H1 (cell line): ENCODE results near the gene HTRA2.
"Not testable (repeated sequence)": the region's sequence is repeated elsewhere in the genome, so short reads cannot be mapped to it uniquely, and the experiment has no call there.

Experiments
- BRCA1 ChIP-seq: IDR thresholded peaks from 2 replicates; pipeline ENCODE4 v1.6.1; 2012; ENCODE audit warnings: low read depth, low read length, improper control_type of control experiment
- CBX5 ChIP-seq: fragments of 300-800, 300-1000 bp; sonication (generic); IDR thresholded peaks from 2 replicates; pipeline ENCODE4 v1.7.1; 2016; ENCODE audit warnings: antibody characterized with exemption, low read length, low read depth
- EP300 ChIP-seq, 2 experiments: IDR thresholded peaks; 1 replicate in 1 of 2; 2 replicates in 1 of 2; pipeline ENCODE4 v1.6.1; 2011 to 2012; ENCODE audit warnings: low read depth in 2 of 2, low read length in 2 of 2, mild to moderate bottlenecking in 2 of 2, borderline replicate concordance in 1 of 2, inconsistent platforms in 1 of 2, moderate library complexity in 1 of 2
- JUN ChIP-seq: IDR thresholded peaks from 2 replicates; pipeline ENCODE4 v1.6.1; 2011; ENCODE audit warnings: low read depth, mild to moderate bottlenecking, improper control_type of control experiment, low read length
- JUND ChIP-seq: IDR thresholded peaks from 2 replicates; pipeline ENCODE4 v1.6.1; 2011; ENCODE audit warnings: mild to moderate bottlenecking, improper control_type of control experiment, low read length
- POLR2A ChIP-seq, 2 experiments: IDR thresholded peaks; 1 replicate in 1 of 2; 2 replicates in 1 of 2; pipeline ENCODE4 v1.6.1; 2011; ENCODE audit warnings: low read depth in 2 of 2, low read length in 2 of 2, mild to moderate bottlenecking in 2 of 2; ENCODE audit errors: control extremely low read depth in 1 of 2
- POLR2AphosphoS5 ChIP-seq: IDR thresholded peaks from 2 replicates; pipeline ENCODE4 v1.6.1; 2011; ENCODE audit warnings: low read depth, low read length
- RNF2 ChIP-seq: fragments of 200-900, 300-1000 bp; sonication (generic); IDR thresholded peaks from 2 replicates; pipeline ENCODE4 v1.7.1; 2016; ENCODE audit warnings: borderline replicate concordance, low read depth, mild to moderate bottlenecking, antibody characterized with exemption, low read length; ENCODE audit not compliant: poor library complexity, severe bottlenecking; ENCODE audit errors: missing control alignments
- SP1 ChIP-seq: IDR thresholded peaks from 2 replicates; pipeline ENCODE4 v1.6.1; 2011; ENCODE audit warnings: low read depth, low read length
- TBP ChIP-seq: IDR thresholded peaks from 2 replicates; pipeline ENCODE4 v1.6.1; 2011; ENCODE audit warnings: low read depth, low read length, improper control_type of control experiment
- ZNF274 ChIP-seq: IDR thresholded peaks from 2 replicates; pipeline ENCODE4 v1.7.0; 2012; ENCODE audit warnings: low read length, borderline replicate concordance; ENCODE audit errors: extremely low read depth
- TF ChIP-seq, protein P1 (sequence below), 3 experiments: IDR thresholded peaks; 1 replicate in 2 of 3; 2 replicates in 1 of 3; pipeline versions ENCODE4 v1.5.1 to v1.6.1; 2011; ENCODE audit warnings: low read length in 3 of 3, mild to moderate bottlenecking in 3 of 3, inconsistent platforms in 2 of 3, low read depth in 1 of 3, moderate library complexity in 1 of 3; ENCODE audit not compliant: insufficient read depth in 1 of 3; ENCODE audit errors: control extremely low read depth in 1 of 3

DNA sequence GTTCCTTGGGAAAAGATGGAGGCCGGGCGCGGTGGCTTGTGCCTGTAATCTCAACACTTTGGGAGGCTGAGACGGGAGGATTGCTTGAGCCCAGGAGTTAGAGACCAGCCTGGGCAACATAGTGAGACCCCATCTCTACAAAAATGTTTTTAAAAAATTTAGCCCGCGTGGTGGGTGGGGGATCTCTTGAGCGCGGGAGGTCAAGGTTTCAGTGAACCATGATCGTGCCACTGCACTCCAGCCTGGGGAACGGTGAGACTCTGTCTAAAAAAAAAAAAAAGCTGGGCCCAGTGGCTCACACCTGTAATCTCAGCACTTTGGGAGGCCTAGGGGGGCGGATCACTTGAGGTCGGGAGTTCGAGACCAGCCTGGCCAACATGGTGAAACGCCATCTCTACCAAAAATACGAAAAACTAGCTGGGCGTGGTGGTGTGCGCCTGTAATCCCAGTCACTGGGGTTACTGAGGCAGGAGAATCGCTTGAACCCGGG is 46.0 kb upstream of the HTRA2 start:
- TF ChIP-seq RNF2; JUN; ZNF274; CBX5; EP300 (IDR thresholded peaks at IDR 0.05; ENCODE audit: borderline replicate concordance in 1 of 2, low read depth in 2 of 2, low read length in 2 of 2); BRCA1; POLR2AphosphoS5; JUND; TBP; SP1; POLR2A (IDR thresholded peaks at IDR 0.05; ENCODE audit: control extremely low read depth in 1 of 2, low read depth in 2 of 2, low read length in 2 of 2): not testable (repeated sequence)
- TF ChIP-seq, protein P1, sequence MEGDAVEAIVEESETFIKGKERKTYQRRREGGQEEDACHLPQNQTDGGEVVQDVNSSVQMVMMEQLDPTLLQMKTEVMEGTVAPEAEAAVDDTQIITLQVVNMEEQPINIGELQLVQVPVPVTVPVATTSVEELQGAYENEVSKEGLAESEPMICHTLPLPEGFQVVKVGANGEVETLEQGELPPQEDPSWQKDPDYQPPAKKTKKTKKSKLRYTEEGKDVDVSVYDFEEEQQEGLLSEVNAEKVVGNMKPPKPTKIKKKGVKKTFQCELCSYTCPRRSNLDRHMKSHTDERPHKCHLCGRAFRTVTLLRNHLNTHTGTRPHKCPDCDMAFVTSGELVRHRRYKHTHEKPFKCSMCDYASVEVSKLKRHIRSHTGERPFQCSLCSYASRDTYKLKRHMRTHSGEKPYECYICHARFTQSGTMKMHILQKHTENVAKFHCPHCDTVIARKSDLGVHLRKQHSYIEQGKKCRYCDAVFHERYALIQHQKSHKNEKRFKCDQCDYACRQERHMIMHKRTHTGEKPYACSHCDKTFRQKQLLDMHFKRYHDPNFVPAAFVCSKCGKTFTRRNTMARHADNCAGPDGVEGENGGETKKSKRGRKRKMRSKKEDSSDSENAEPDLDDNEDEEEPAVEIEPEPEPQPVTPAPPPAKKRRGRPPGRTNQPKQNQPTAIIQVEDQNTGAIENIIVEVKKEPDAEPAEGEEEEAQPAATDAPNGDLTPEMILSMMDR (IDR thresholded peaks at IDR 0.05; ENCODE audit: control extremely low read depth in 1 of 3, insufficient read depth in 1 of 3, low read depth in 1 of 3, low read length in 3 of 3), result not testable (repeated sequence)
